ENCODE measurements around the gene TRIM56. TPM values are rescaled to one million over a fixed set of nuclear protein-coding genes. Genes with fewer than 3 reads are reported as not detected.

The TRIM56 gene
- total and polyA plus RNA-seq, 9 of the 15 experiments (the other 6 are each of a cell fraction or from before 2014, with no cell fraction given), result 2.0 to 29.7 (median 11.6) TPM

DNA sequence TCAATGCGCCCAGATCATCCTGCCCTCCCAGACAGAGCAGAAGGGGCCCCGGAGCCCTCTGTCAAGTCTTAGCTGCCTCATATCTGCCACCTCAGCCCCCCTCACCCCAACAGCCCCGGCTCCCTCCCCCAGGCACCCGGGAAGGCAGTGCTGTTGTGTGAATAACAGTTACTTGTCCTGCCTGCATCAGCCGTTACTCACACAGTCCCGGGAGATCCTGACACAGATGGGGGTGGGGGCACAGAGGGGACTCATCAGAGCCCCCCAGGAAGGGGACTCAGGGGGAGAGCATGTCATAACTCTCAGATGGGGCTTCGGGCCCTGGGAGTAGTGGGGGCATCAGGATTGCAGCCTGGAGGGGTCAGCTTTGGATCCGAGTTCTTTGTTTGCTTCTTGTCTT is 29.2 kb downstream of the TRIM56 start (continued):
- TF ChIP-seq, protein P1, sequence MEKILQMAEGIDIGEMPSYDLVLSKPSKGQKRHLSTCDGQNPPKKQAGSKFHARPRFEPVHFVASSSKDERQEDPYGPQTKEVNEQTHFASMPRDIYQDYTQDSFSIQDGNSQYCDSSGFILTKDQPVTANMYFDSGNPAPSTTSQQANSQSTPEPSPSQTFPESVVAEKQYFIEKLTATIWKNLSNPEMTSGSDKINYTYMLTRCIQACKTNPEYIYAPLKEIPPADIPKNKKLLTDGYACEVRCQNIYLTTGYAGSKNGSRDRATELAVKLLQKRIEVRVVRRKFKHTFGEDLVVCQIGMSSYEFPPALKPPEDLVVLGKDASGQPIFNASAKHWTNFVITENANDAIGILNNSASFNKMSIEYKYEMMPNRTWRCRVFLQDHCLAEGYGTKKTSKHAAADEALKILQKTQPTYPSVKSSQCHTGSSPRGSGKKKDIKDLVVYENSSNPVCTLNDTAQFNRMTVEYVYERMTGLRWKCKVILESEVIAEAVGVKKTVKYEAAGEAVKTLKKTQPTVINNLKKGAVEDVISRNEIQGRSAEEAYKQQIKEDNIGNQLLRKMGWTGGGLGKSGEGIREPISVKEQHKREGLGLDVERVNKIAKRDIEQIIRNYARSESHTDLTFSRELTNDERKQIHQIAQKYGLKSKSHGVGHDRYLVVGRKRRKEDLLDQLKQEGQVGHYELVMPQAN (IDR thresholded peaks at IDR 0.05; ENCODE audit: borderline replicate concordance), result no peak
- TF ChIP-seq, protein P2, sequence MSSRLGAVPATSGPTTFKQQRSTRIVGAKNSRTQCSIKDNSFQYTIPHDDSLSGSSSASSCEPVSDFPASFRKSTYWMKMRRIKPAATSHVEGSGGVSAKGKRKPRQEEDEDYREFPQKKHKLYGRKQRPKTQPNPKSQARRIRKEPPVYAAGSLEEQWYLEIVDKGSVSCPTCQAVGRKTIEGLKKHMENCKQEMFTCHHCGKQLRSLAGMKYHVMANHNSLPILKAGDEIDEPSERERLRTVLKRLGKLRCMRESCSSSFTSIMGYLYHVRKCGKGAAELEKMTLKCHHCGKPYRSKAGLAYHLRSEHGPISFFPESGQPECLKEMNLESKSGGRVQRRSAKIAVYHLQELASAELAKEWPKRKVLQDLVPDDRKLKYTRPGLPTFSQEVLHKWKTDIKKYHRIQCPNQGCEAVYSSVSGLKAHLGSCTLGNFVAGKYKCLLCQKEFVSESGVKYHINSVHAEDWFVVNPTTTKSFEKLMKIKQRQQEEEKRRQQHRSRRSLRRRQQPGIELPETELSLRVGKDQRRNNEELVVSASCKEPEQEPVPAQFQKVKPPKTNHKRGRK (tag; IDR thresholded peaks at IDR 0.05), result no peak
- TF ChIP-seq, protein P3, sequence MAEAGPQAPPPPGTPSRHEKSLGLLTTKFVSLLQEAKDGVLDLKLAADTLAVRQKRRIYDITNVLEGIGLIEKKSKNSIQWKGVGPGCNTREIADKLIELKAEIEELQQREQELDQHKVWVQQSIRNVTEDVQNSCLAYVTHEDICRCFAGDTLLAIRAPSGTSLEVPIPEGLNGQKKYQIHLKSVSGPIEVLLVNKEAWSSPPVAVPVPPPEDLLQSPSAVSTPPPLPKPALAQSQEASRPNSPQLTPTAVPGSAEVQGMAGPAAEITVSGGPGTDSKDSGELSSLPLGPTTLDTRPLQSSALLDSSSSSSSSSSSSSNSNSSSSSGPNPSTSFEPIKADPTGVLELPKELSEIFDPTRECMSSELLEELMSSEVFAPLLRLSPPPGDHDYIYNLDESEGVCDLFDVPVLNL (CRISPR knock-in tag; IDR thresholded peaks at IDR 0.05; ENCODE audit: low read depth), result no peak
- no peak for TF ChIP-seq ZBED1 (IDR thresholded peaks at IDR 0.05)
- no peak for TF ChIP-seq HDGF (IDR thresholded peaks at IDR 0.05)
- no peak for TF ChIP-seq MTA1 (IDR thresholded peaks at IDR 0.05; ENCODE audit: borderline replicate concordance)

DNA sequence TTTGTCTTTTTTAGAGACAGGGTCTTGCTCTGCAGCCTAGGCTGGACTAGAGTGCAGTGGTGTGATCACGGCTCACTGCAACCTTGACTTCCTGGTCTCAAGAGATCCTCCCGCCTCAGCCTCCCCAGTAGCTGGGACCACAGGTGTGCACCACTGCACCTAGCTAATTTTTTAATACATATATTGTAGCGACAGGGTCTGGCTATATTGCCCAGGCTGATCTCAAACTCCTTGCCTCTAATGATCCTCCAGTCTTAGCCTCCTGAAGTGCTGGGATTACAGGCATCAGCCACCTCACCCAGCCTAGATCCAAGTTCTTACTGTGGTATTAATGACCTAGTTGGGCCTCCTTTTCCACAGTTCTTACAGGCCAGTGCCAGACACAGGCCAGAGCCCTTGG is 29.9 kb downstream of the TRIM56 start:
- BruUV-seq (replicated peaks), result no TSS peak
- Histone ChIP-seq H3K36me3 (ENCODE audit: control insufficient read depth, insufficient read depth, low read length) (no peaks in the 10 kb centered on the region), H2AFZ (ENCODE audit: low read depth, low read length) (no peak overlapping the region), H4K20me1 (replicated peaks; ENCODE audit: control insufficient read depth, insufficient read depth, low read length) (no peaks in the 10 kb centered on the region), H3K9me1 (ENCODE audit: control insufficient read depth, insufficient read depth, low read length) (no peaks in the 10 kb centered on the region), H3K9ac (ENCODE audit: insufficient read depth in 1 of 2, low read depth in 2 of 2, low read length in 2 of 2) (no peak overlapping the region), H3K79me2 (ENCODE audit: control insufficient read depth, insufficient read depth, low read length) (no peaks in the 10 kb centered on the region), H3K4me3 (no peak overlapping the region), H3K4me1 (replicated peaks in 1 of 2; ENCODE audit: control insufficient read depth in 2 of 2, insufficient read depth in 2 of 2, low read length in 2 of 2) (peaks cover 0 to 12% of the 10 kb centered on the region in 2 experiments; a peak in 3 of 5 replicates), H3K9me3 (replicated peaks; ENCODE audit: control insufficient read depth, insufficient read depth, low read depth, low read length) (no peaks in the 10 kb centered on the region), H3K4me2 (ENCODE audit: insufficient read depth, low read length) (no peak overlapping the region), H3K27me3 (ENCODE audit: control insufficient read depth in 2 of 2, insufficient read depth in 2 of 2, low read length in 2 of 2) (no peaks in the 10 kb centered on the region), H3K27ac (ENCODE audit: extremely low read depth, low read depth, low read length) (no peak overlapping the region)
- ATAC-seq (no peak), FAIRE-seq (no peak), DNase-seq (ENCODE audit: extremely low read depth in 1 of 4, low spot score in 3 of 4) (no peak)
- ChIA-PET POLR2A (no interaction called here), CTCF (ENCODE audit: low intra/inter-chr PET ratio) (no interaction called here)
- in situ Hi-C loops (cut with MboI), result no loop called here
- 78% methylated on average over 3 of the region's 3 CpGs for WGBS (ENCODE audit: insufficient coverage, low coverage, missing lambda C conversion rate)
- intact Hi-C loops (cut with micrococcal nuclease), result no loop called here
- no peak for TF ChIP-seq ZNF174 (CRISPR knock-in tag; IDR thresholded peaks at IDR 0.05)
- TF ChIP-seq ZNF121 (CRISPR knock-in tag; conservative IDR thresholded peaks at IDR 0.05), result peak; percentile 56

All from K562 (cell line).